ENCODE measurements around the gene SERPINA3. TPM values are rescaled to one million over a fixed set of nuclear protein-coding genes. Genes with fewer than 3 reads are reported as not detected.

The SERPINA3 gene
- total RNA-seq, 2 donors from 2014 or later = 396 to 1,783 TPM

- DNase-seq (peak in 1 of 4 donors; percentile 13), ATAC-seq (no peak)
- H3K27ac ChIP-seq = no peak overlapping the region
- H3K4me1 ChIP-seq = peaks cover 50% of the 10 kb centered on the region
- 91 to 94% methylated on average over 18 to 20 of the region's 20 CpGs for WGBS, 2 donors
- TF ChIP-seq CTCF (IDR thresholded peaks at IDR 0.05) = no peak
- TF ChIP-seq POLR2A (IDR thresholded peaks at IDR 0.05) = no peak
- no peaks in the 10 kb centered on the region for H3K9me3 ChIP-seq
- H3K36me3 ChIP-seq (replicated peaks in 1 of 2; ENCODE audit: insufficient read depth in 1 of 2, low read depth in 2 of 2) = peaks cover 4 to 7% of the 10 kb centered on the region in 2 donors
- intact Hi-C loops (cut with DNase I) = loop anchor here (10.0 kb wide), 1 partner anchor 45 kb away; the partner anchor contains the start of gene SERPINA3
- no peaks in the 10 kb centered on the region for H3K27me3 ChIP-seq
- no peak overlapping the region for H3K4me3 ChIP-seq
These were observed 42.7 kb upstream of the SERPINA3 start for GRCh38 chr14:94569381-94570001.

GRCh38 chr14:94570002-94570400, 42.2 kb upstream of the SERPINA3 start:
- intact Hi-C loops (cut with DNase I) = no loop called here
- Histone ChIP-seq H3K27ac (no peak overlapping the region), H3K9me3 (no peaks in the 10 kb centered on the region), H3K4me3 (no peak overlapping the region), H3K27me3 (no peaks in the 10 kb centered on the region), H3K4me1 (peaks cover 50% of the 10 kb centered on the region), H3K36me3 (replicated peaks in 1 of 2; ENCODE audit: insufficient read depth in 1 of 2, low read depth in 2 of 2) (peaks cover 4 to 7% of the 10 kb centered on the region in 2 donors)
- ATAC-seq (no peak), DNase-seq (no peak)
- TF ChIP-seq CTCF (IDR thresholded peaks at IDR 0.05) (no peak), POLR2A (IDR thresholded peaks at IDR 0.05) (no peak)
- 96% methylated on average over 6 of the region's 6 CpGs; no CpG with 5 or more reads in 1 of the 2 donors for WGBS, 2 donors

GRCh38 chr14:94570440-94570839, 41.8 kb upstream of the SERPINA3 start:
- no peak for ATAC-seq

GRCh38 chr14:94571395-94571794, 40.8 kb upstream of the SERPINA3 start:
- TF ChIP-seq POLR2A (IDR thresholded peaks at IDR 0.05) = no peak
- no peak for TF ChIP-seq CTCF (IDR thresholded peaks at IDR 0.05)
- DNase-seq (peak in 2 of 4 donors; percentile 30 to 36), ATAC-seq (no peak)
- Histone ChIP-seq H3K4me3 (no peak overlapping the region), H3K27ac (peak overlapping the region; percentile 44 to 75 (median 66)), H3K36me3 (replicated peaks in 1 of 2; ENCODE audit: insufficient read depth in 1 of 2, low read depth in 2 of 2) (peaks cover 4 to 5% of the 10 kb centered on the region in 2 donors), H3K4me1 (peaks cover 59% of the 10 kb centered on the region), H3K9me3 (no peaks in the 10 kb centered on the region), H3K27me3 (no peaks in the 10 kb centered on the region)
- WGBS, 2 donors = 57 to 60% methylated on average over 6 to 7 of the region's 7 CpGs
- intact Hi-C loops (cut with DNase I) = no loop called here

More at GRCh38 chr14:94570440-94570839, 41.8 kb upstream of the SERPINA3 start:
- Histone ChIP-seq H3K4me3 (no peak overlapping the region), H3K4me1 (peaks cover 50% of the 10 kb centered on the region), H3K36me3 (replicated peaks in 1 of 2; ENCODE audit: insufficient read depth in 1 of 2, low read depth in 2 of 2) (peaks cover 4 to 7% of the 10 kb centered on the region in 2 donors), H3K27ac (no peak overlapping the region), H3K9me3 (no peaks in the 10 kb centered on the region), H3K27me3 (no peaks in the 10 kb centered on the region)
- intact Hi-C loops (cut with DNase I) = no loop called here
- TF ChIP-seq POLR2A (IDR thresholded peaks at IDR 0.05) = no peak
- no peak for TF ChIP-seq CTCF (IDR thresholded peaks at IDR 0.05)
- 83 to 95% methylated on average over 8 to 9 of the region's 9 CpGs for WGBS, 2 donors
- peak in 1 of 4 donors; percentile 7 for DNase-seq

GRCh38 chr14:94571950-94572349, 40.2 kb upstream of the SERPINA3 start:
- intact Hi-C loops (cut with DNase I) = no loop called here
- peaks cover 4 to 5% of the 10 kb centered on the region in 2 donors for H3K36me3 ChIP-seq (replicated peaks in 1 of 2; ENCODE audit: insufficient read depth in 1 of 2, low read depth in 2 of 2)
- no peaks in the 10 kb centered on the region for H3K27me3 ChIP-seq
- WGBS, 2 donors = 65 to 70% methylated on average over 5 to 6 of the region's 6 CpGs
- no peak overlapping the region for H3K4me3 ChIP-seq
- peak overlapping the region; percentile 44 to 75 (median 66) for H3K27ac ChIP-seq
- TF ChIP-seq POLR2A (IDR thresholded peaks at IDR 0.05) (no peak), CTCF (IDR thresholded peaks at IDR 0.05) (no peak)
- peaks cover 65% of the 10 kb centered on the region for H3K4me1 ChIP-seq
- no peaks in the 10 kb centered on the region for H3K9me3 ChIP-seq
- ATAC-seq (peak; percentile 16), DNase-seq (peak in 3 of 4 donors; percentile 33 to 60 (median 45))
